Neuronal stem cell (in vitro differentiated cells): ENCODE measurements around the gene PARM1.

Experiments
- DNase-seq: peaks from one replicate; pipeline ENCODE4 v3.0.0-alpha.2; 2013; ENCODE audit warnings: low spot score
- H2AFZ ChIP-seq: one replicate; pipeline ENCODE4 v1.6.1; 2013; ENCODE audit warnings: mild to moderate bottlenecking, low read length, inconsistent platforms
- H2AK5ac ChIP-seq: 2 replicates; pipeline ENCODE4 v1.6.1; 2013; ENCODE audit warnings: low read depth, mild to moderate bottlenecking, inconsistent platforms, low read length, moderate library complexity, mixed read lengths
- H2BK120ac ChIP-seq: 2 replicates; pipeline ENCODE4 v1.6.1; 2013; ENCODE audit warnings: low read depth, mild to moderate bottlenecking, inconsistent platforms, low read length, moderate library complexity, mixed read lengths
- H2BK12ac ChIP-seq: one replicate; pipeline ENCODE4 v1.6.1; 2013; ENCODE audit warnings: low read length, inconsistent platforms
- H2BK15ac ChIP-seq: 2 replicates; pipeline ENCODE4 v1.6.1; 2013; ENCODE audit warnings: mild to moderate bottlenecking, low read length, inconsistent platforms, mixed read lengths
- H2BK5ac ChIP-seq: one replicate; pipeline ENCODE4 v1.6.1; 2013; ENCODE audit warnings: inconsistent platforms, mild to moderate bottlenecking, low read length, moderate library complexity
- H3K14ac ChIP-seq: one replicate; pipeline ENCODE4 v1.6.1; 2013; ENCODE audit warnings: low read length, inconsistent platforms
- H3K18ac ChIP-seq: 2 replicates; pipeline ENCODE4 v1.6.1; 2013; ENCODE audit warnings: low read length, inconsistent platforms
- H3K23ac ChIP-seq: 2 replicates; pipeline ENCODE4 v1.6.1; 2013; ENCODE audit warnings: low read depth, mild to moderate bottlenecking, mixed read lengths, low read length, inconsistent platforms; ENCODE audit not compliant: poor library complexity
- H3K27ac ChIP-seq: replicated peaks from 3 replicates; pipeline ENCODE4 v1.5.1; 2013; ENCODE audit warnings: low read length, inconsistent platforms
- H3K27me3 ChIP-seq, 3 experiments: 2 replicates each; pipeline ENCODE4 v1.6.1; 2013; ENCODE audit warnings: low read length in 3 of 3, mild to moderate bottlenecking in 2 of 3, inconsistent platforms in 1 of 3, low read depth in 1 of 3, mixed read lengths in 1 of 3, moderate library complexity in 1 of 3; ENCODE audit not compliant: control insufficient read depth in 3 of 3, insufficient read depth in 3 of 3
- H3K36me3 ChIP-seq, 2 donors: replicated peaks in 1 of 2; 2 replicates each; pipeline ENCODE4 v1.6.1; 2013; ENCODE audit warnings: low read length in 2 of 2; ENCODE audit not compliant: control insufficient read depth in 2 of 2, insufficient read depth in 2 of 2
- H3K4ac ChIP-seq: 2 replicates; pipeline ENCODE4 v1.6.1; 2013; ENCODE audit warnings: inconsistent platforms, mild to moderate bottlenecking, low read length, moderate library complexity
- H3K4me1 ChIP-seq, 2 donors: 1 replicate in 1 of 2; 2 replicates in 1 of 2; pipeline ENCODE4 v1.6.1; 2013; ENCODE audit warnings: low read length in 2 of 2, low read depth in 1 of 2; ENCODE audit not compliant: control insufficient read depth in 2 of 2, insufficient read depth in 1 of 2
- H3K4me2 ChIP-seq: one replicate; pipeline ENCODE4 v1.6.1; 2013; ENCODE audit warnings: mild to moderate bottlenecking, low read length, inconsistent platforms; ENCODE audit not compliant: insufficient read depth, poor library complexity, severe bottlenecking
- H3K4me3 ChIP-seq, 2 donors: 2 replicates each; pipeline ENCODE4 v1.5.1; 2013; ENCODE audit warnings: low read length in 2 of 2, mild to moderate bottlenecking in 2 of 2, inconsistent platforms in 1 of 2, moderate library complexity in 1 of 2
- H3K79me1 ChIP-seq: one replicate; pipeline ENCODE4 v1.6.1; 2013; ENCODE audit warnings: low read depth, mild to moderate bottlenecking, inconsistent platforms, low read length, moderate library complexity
- H3K9ac ChIP-seq: one replicate; pipeline ENCODE4 v1.6.1; 2013; ENCODE audit warnings: mild to moderate bottlenecking, low read depth, low read length, inconsistent platforms; ENCODE audit not compliant: poor library complexity
- H3K9me3 ChIP-seq, 2 donors: replicated peaks in 1 of 2; 2 replicates each; pipeline versions ENCODE3 to v1.6.1; 2013; ENCODE audit warnings: low read length in 2 of 2, mild to moderate bottlenecking in 2 of 2, inconsistent platforms in 1 of 2, low read depth in 1 of 2, mixed read lengths in 1 of 2, moderate library complexity in 1 of 2; ENCODE audit not compliant: control insufficient read depth in 2 of 2, insufficient read depth in 1 of 2
- H4K8ac ChIP-seq: one replicate; pipeline ENCODE4 v1.6.1; 2013; ENCODE audit warnings: low read depth, mild to moderate bottlenecking, inconsistent platforms, low read length, moderate library complexity
- H4K91ac ChIP-seq: one replicate; pipeline ENCODE4 v1.6.1; 2013; ENCODE audit warnings: low read length, low read depth, mild to moderate bottlenecking, inconsistent platforms; ENCODE audit not compliant: poor library complexity
- whole genome bisulfite sequencing, 2 donors: extraction: QIAGEN DNeasy Blood & Tissue Kit; methylation state at CpG; one replicate each; pipeline ENCODE4 v1.1.7; 2013; ENCODE audit warnings: missing lambda C conversion rate in 2 of 2, mixed read lengths in 1 of 2; ENCODE audit not compliant: insufficient read length in 2 of 2, insufficient replicate concordance in 1 of 2; ENCODE audit errors: extremely low coverage in 2 of 2; 5-methylcytosine and 5-hydroxymethylcytosine counted together

PARM1 gene

DNA sequence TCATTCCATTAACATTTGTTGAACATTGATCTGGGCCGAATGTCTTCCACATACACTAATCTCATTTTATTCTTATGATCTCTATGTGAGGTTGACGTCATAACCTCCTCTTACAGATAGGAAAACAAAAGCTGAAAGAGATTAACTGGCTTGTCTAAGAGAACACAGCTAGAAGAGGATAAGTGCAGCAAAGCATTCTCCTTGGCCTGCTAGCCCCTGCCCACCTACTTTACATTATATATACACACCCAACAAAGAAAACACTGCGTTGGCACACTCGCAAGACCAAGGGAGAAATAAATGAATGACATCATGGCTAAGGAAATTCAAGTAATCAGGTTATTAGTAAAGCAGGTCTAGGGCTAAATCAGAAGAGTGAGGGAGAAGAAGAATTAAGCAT lies 138.4 kb downstream of the PARM1 start:
- Histone ChIP-seq H3K23ac (no peak overlapping the region), H3K36me3 (no peaks in the 10 kb centered on the region), H2AK5ac (no peak overlapping the region), H2AFZ (no peak overlapping the region), H3K27ac (no peak overlapping the region), H3K9me3 (no peaks in the 10 kb centered on the region), H3K18ac (no peak overlapping the region), H2BK5ac (no peak overlapping the region), H3K4me2 (no peak overlapping the region), H3K4ac (no peak overlapping the region), H4K91ac (no peak overlapping the region), H3K9ac (no peak overlapping the region), H3K4me3 (no peak overlapping the region), H3K4me1 (peaks cover 0 to 2% of the 10 kb centered on the region in 2 donors), H2BK12ac (no peak overlapping the region), H2BK120ac (no peak overlapping the region), H3K14ac (no peak overlapping the region), H4K8ac (no peak overlapping the region), H3K79me1 (no peaks in the 10 kb centered on the region), H3K27me3 (no peaks in the 10 kb centered on the region), H2BK15ac (no peak overlapping the region)
- no CpG with 5 or more reads among the region's 4 CpGs for WGBS, 2 donors
- no peak for DNase-seq

GRCh38 chr4:75080888-75081287 lies 148.0 kb downstream of the PARM1 start:
- H3K9me3 ChIP-seq, result no peaks in the 10 kb centered on the region
- no CpG with 5 or more reads among the region's 2 CpGs for WGBS, 2 donors
- H3K14ac ChIP-seq, result no peak overlapping the region
- no peak overlapping the region for H3K4me3 ChIP-seq
- no peak overlapping the region for H3K9ac ChIP-seq
- H2AFZ ChIP-seq, result no peak overlapping the region
- H3K18ac ChIP-seq, result no peak overlapping the region
- H3K79me1 ChIP-seq, result no peaks in the 10 kb centered on the region
- H3K23ac ChIP-seq, result no peak overlapping the region
- H3K27me3 ChIP-seq, result no peaks in the 10 kb centered on the region
- H2BK5ac ChIP-seq, result no peak overlapping the region
- H3K4ac ChIP-seq, result no peak overlapping the region
- no peak overlapping the region for H3K4me2 ChIP-seq
- no peak overlapping the region for H2AK5ac ChIP-seq
- no peak overlapping the region for H4K91ac ChIP-seq
- H3K27ac ChIP-seq, result no peak overlapping the region
- no peak overlapping the region for H2BK15ac ChIP-seq
- H2BK120ac ChIP-seq, result no peak overlapping the region
- DNase-seq, result no peak
- H3K4me1 ChIP-seq, result no peaks in the 10 kb centered on the region
- no peak overlapping the region for H2BK12ac ChIP-seq
- H4K8ac ChIP-seq, result no peak overlapping the region
- H3K36me3 ChIP-seq, result no peaks in the 10 kb centered on the region

DNA sequence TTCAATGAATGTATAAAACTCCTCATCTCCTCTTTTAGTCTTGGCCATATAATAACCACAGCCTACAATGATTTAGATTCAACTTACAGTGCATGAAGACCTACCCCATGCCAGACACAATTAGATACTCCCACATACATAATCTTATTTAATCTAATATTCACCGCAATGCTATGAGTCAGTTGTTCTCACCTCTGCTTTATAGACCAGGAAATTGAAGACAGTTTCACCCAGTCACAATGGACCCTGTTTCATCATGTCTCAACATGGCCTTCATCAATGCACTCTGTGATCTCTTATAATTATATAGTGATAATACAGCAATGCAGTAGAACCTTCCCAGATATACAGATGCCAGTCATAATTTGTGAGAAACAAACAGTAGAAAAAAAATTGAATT lies 148.6 kb downstream of the PARM1 start:
- Histone ChIP-seq H3K18ac (no peak overlapping the region), H2BK120ac (no peak overlapping the region), H3K4me3 (no peak overlapping the region), H2AFZ (no peak overlapping the region), H2AK5ac (no peak overlapping the region), H3K9me3 (no peaks in the 10 kb centered on the region), H3K27me3 (no peaks in the 10 kb centered on the region), H3K36me3 (no peaks in the 10 kb centered on the region), H2BK12ac (no peak overlapping the region), H3K23ac (no peak overlapping the region), H3K4me1 (no peaks in the 10 kb centered on the region), H3K79me1 (no peaks in the 10 kb centered on the region), H4K91ac (no peak overlapping the region), H3K4ac (no peak overlapping the region), H2BK5ac (no peak overlapping the region), H2BK15ac (no peak overlapping the region), H3K9ac (no peak overlapping the region), H4K8ac (no peak overlapping the region), H3K27ac (no peak overlapping the region), H3K4me2 (no peak overlapping the region), H3K14ac (no peak overlapping the region)
- WGBS, 2 donors, result no CpG with 5 or more reads among the region's 1 CpG
- DNase-seq, result no peak

- Histone ChIP-seq H3K4me3 (no peak overlapping the region), H3K4ac (no peak overlapping the region), H2BK120ac (no peak overlapping the region), H3K27ac (no peak overlapping the region), H3K79me1 (no peaks in the 10 kb centered on the region), H3K36me3 (no peaks in the 10 kb centered on the region), H2BK5ac (no peak overlapping the region), H2BK12ac (no peak overlapping the region), H4K8ac (no peak overlapping the region), H3K4me1 (no peaks in the 10 kb centered on the region), H3K27me3 (no peaks in the 10 kb centered on the region), H2AFZ (no peak overlapping the region), H3K9ac (no peak overlapping the region), H2BK15ac (no peak overlapping the region), H3K9me3 (no peaks in the 10 kb centered on the region), H2AK5ac (no peak overlapping the region), H3K23ac (no peak overlapping the region), H3K4me2 (no peak overlapping the region), H3K18ac (no peak overlapping the region), H3K14ac (no peak overlapping the region), H4K91ac (no peak overlapping the region)
- DNase-seq, result no peak
- no CpG with 5 or more reads among the region's 1 CpG for WGBS, 2 donors
Observed at GRCh38 chr4:75087416-75087815, 154.5 kb downstream of the PARM1 start.
